Suprapubic skin (tissue), 4 donors: Measurements from ENCODE around the gene GET4.

Source experiments
- EP300 ChIP-seq: sonication (generic); formaldehyde crosslinking; IDR thresholded peaks from one replicate; pipeline ENCODE4 v1.6.1; 2017; ENCODE audit warnings: antibody characterized with exemption
- POLR2A ChIP-seq, 2 donors: fragments of 450-650 bp; IDR thresholded peaks; one replicate each; pipeline ENCODE4 v1.6.1; 2017; ENCODE audit warnings: antibody characterized with exemption in 2 of 2, mild to moderate bottlenecking in 2 of 2, moderate library complexity in 2 of 2
- POLR2AphosphoS5 ChIP-seq, 3 donors: sonication (generic); formaldehyde crosslinking; IDR thresholded peaks; one replicate each; pipeline ENCODE4 v1.6.1; 2017; ENCODE audit warnings: antibody characterized with exemption in 3 of 3
- TF ChIP-seq, protein P1 (sequence below), 2 donors: fragments of 200-600 bp in 1 of 2; fragments of 450-650 bp in 1 of 2; sonication (generic) in 1 of 2; IDR thresholded peaks; one replicate each; pipeline ENCODE4 v1.5.1; 2016 to 2019; ENCODE audit warnings: antibody characterized with exemption in 2 of 2, mild to moderate bottlenecking in 1 of 2, moderate library complexity in 1 of 2

DNA sequence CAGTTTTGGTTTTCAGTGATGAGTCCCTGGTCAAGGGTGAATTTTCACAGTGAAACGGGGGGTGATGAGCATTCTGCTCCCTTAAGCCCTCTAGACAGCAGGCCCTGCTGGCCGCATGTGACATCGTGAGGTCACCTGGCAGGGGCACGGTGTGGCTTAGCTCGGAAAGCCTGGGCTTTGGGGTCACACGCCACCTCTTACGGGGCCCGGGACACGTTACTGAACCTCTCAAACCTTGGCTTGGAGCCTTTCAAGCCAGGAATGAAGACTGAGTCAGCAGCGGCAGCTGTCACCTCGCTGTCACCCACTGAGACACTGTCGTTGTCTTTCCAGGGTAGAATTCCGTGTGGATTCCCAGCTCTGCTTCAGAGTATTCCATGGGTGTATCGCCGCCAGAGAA is 4.1 kb downstream of the GET4 start:
- no peak for TF ChIP-seq POLR2AphosphoS5 (IDR thresholded peaks at IDR 0.05)
- no peak for TF ChIP-seq EP300
- TF ChIP-seq, protein P1, sequence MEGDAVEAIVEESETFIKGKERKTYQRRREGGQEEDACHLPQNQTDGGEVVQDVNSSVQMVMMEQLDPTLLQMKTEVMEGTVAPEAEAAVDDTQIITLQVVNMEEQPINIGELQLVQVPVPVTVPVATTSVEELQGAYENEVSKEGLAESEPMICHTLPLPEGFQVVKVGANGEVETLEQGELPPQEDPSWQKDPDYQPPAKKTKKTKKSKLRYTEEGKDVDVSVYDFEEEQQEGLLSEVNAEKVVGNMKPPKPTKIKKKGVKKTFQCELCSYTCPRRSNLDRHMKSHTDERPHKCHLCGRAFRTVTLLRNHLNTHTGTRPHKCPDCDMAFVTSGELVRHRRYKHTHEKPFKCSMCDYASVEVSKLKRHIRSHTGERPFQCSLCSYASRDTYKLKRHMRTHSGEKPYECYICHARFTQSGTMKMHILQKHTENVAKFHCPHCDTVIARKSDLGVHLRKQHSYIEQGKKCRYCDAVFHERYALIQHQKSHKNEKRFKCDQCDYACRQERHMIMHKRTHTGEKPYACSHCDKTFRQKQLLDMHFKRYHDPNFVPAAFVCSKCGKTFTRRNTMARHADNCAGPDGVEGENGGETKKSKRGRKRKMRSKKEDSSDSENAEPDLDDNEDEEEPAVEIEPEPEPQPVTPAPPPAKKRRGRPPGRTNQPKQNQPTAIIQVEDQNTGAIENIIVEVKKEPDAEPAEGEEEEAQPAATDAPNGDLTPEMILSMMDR (IDR thresholded peaks at IDR 0.05), result no peak
- TF ChIP-seq POLR2A (IDR thresholded peaks at IDR 0.05), result no peak
